K562 (cell line): ENCODE results near the gene MACROD2.

ENCODE experiments used
- HCFC1 ChIP-seq: IDR thresholded peaks from 2 replicates; pipeline ENCODE4 v1.6.1; 2012; ENCODE audit warnings: low read depth, low read length, improper control_type of control experiment
- JUND ChIP-seq, 2 experiments: IDR thresholded peaks; 2 replicates in 1 of 2; 3 replicates in 1 of 2; pipeline ENCODE4 v1.6.1; 2011; ENCODE audit warnings: borderline replicate concordance in 2 of 2, low read depth in 2 of 2, low read length in 2 of 2, improper control_type of control experiment in 1 of 2, missing biosample characterization in 1 of 2, missing genetic modification characterization in 1 of 2, missing genetic modification reagents in 1 of 2
- ZNF696 ChIP-seq: fragments of 250-450 bp; sonication (Bioruptor Pico); conservative IDR thresholded peaks from 2 replicates; pipeline ENCODE4 v1.4.0; 2020; ENCODE audit warnings: mild to moderate bottlenecking, moderate library complexity
- TF ChIP-seq, protein P1 (sequence below): fragments of 150-350 bp; IDR thresholded peaks from 2 replicates; pipeline ENCODE4 v1.6.1; 2014; ENCODE audit warnings: low read depth, mild to moderate bottlenecking, low read length, borderline replicate concordance

DNA sequence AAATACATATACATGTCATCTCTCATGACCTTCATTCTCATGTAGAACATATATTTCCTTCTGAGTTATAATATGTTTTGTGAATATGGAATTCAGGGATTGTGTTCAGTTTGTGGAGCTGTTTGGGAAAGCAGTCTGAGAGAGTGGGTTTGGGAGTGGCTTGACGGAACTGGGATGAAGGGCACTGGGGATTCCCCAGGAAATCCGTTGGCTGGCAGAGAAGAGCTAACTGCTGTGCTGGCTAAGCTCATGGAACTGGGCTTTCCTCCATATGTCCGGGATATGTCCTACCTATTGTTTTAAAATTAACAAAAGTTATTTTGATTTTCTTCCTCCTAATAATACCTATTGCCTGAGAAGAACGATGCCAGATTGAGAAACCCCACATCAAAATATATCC lies 701.6 kb downstream of the MACROD2 start:
- TF ChIP-seq, protein P1, sequence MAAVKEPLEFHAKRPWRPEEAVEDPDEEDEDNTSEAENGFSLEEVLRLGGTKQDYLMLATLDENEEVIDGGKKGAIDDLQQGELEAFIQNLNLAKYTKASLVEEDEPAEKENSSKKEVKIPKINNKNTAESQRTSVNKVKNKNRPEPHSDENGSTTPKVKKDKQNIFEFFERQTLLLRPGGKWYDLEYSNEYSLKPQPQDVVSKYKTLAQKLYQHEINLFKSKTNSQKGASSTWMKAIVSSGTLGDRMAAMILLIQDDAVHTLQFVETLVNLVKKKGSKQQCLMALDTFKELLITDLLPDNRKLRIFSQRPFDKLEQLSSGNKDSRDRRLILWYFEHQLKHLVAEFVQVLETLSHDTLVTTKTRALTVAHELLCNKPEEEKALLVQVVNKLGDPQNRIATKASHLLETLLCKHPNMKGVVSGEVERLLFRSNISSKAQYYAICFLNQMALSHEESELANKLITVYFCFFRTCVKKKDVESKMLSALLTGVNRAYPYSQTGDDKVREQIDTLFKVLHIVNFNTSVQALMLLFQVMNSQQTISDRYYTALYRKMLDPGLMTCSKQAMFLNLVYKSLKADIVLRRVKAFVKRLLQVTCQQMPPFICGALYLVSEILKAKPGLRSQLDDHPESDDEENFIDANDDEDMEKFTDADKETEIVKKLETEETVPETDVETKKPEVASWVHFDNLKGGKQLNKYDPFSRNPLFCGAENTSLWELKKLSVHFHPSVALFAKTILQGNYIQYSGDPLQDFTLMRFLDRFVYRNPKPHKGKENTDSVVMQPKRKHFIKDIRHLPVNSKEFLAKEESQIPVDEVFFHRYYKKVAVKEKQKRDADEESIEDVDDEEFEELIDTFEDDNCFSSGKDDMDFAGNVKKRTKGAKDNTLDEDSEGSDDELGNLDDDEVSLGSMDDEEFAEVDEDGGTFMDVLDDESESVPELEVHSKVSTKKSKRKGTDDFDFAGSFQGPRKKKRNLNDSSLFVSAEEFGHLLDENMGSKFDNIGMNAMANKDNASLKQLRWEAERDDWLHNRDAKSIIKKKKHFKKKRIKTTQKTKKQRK: no peak
- no peak for TF ChIP-seq JUND (IDR thresholded peaks at IDR 0.05; ENCODE audit: borderline replicate concordance, low read depth, low read length)
- no peak for TF ChIP-seq JUND (tag; IDR thresholded peaks at IDR 0.05; ENCODE audit: borderline replicate concordance, low read depth, low read length)
- TF ChIP-seq HCFC1: no peak
- TF ChIP-seq ZNF696: no peak
